Uterus (tissue), 4 donors: ENCODE results near the gene HOOK1. TPM values are rescaled to one million over a fixed set of nuclear protein-coding genes. Genes with fewer than 3 reads are reported as not detected.

Experiments
- DNase-seq, 2 donors: peaks; one replicate each; pipeline ENCODE4 v3.0.0-alpha.2; 2019 to 2020
- H3K27ac ChIP-seq, 2 donors: fragments of 200-600 bp; sonication (generic); 1 replicate in 1 of 2; 2 replicates in 1 of 2; pipeline ENCODE4 v1.5.1; 2016 to 2018
- H3K27me3 ChIP-seq, 2 donors: fragments of 200-600 bp; sonication (generic); one replicate each; pipeline ENCODE4 v1.5.1; 2018 to 2019; ENCODE audit warnings: control low read depth in 1 of 2
- H3K36me3 ChIP-seq, 2 donors: fragments of 200-600 bp; sonication (generic); one replicate each; pipeline ENCODE4 v1.5.1; 2019; ENCODE audit warnings: control low read depth in 1 of 2
- H3K4me1 ChIP-seq, 2 donors: fragments of 200-600 bp; sonication (generic); one replicate each; pipeline ENCODE4 v1.5.1; 2018 to 2019; ENCODE audit warnings: control low read depth in 1 of 2
- H3K4me3 ChIP-seq, 2 donors: fragments of 200-600 bp; sonication (generic); 1 replicate in 1 of 2; 2 replicates in 1 of 2; pipeline ENCODE4 v1.5.1; 2018 to 2019; ENCODE audit warnings: mild to moderate bottlenecking in 1 of 2
- H3K9me3 ChIP-seq, 2 donors: fragments of 200-600 bp; sonication (generic); one replicate each; pipeline ENCODE4 v1.5.1; 2019; ENCODE audit warnings: control low read depth in 1 of 2
- POLR2A ChIP-seq, 2 donors: fragments of 450-650 bp; IDR thresholded peaks; one replicate each; pipeline ENCODE4 v1.6.1; 2016; ENCODE audit warnings: antibody characterized with exemption in 2 of 2, mild to moderate bottlenecking in 1 of 2, moderate library complexity in 1 of 2
- intact Hi-C: fragments of 100-400 bp; cut with DNase I; formaldehyde crosslinking; loops from one replicate; pipeline ENCODE4 v1.15.1; 2023; ENCODE audit warnings: low total_unique reads
- total RNA-seq, 4 donors: library from RNA; depleted of rRNA in 3 of 4; stranded (reverse); fragments of >200 nt in 3 of 4; gene quantifications; one replicate each; pipeline versions ENCODE4 v1.1.0 to v1.2.4, GENCODE V29; 2014 to 2023
- TF ChIP-seq, protein P1 (sequence below), 4 experiments: fragments of 200-600 bp in 2 of 4; fragments of 450-650 bp in 2 of 4; sonication (generic) in 2 of 4; IDR thresholded peaks; one replicate each; pipeline ENCODE4 v1.5.1; 2016 to 2019; ENCODE audit warnings: antibody characterized with exemption in 4 of 4, mild to moderate bottlenecking in 2 of 4, moderate library complexity in 1 of 4
- donor health status: DM: yes; HTN: yes; CAD: no.

Gene HOOK1
- total RNA-seq, 4 donors from 2014 or later, result 0.59 to 6.9 (median 3.3) TPM; not detected in 1

DNA sequence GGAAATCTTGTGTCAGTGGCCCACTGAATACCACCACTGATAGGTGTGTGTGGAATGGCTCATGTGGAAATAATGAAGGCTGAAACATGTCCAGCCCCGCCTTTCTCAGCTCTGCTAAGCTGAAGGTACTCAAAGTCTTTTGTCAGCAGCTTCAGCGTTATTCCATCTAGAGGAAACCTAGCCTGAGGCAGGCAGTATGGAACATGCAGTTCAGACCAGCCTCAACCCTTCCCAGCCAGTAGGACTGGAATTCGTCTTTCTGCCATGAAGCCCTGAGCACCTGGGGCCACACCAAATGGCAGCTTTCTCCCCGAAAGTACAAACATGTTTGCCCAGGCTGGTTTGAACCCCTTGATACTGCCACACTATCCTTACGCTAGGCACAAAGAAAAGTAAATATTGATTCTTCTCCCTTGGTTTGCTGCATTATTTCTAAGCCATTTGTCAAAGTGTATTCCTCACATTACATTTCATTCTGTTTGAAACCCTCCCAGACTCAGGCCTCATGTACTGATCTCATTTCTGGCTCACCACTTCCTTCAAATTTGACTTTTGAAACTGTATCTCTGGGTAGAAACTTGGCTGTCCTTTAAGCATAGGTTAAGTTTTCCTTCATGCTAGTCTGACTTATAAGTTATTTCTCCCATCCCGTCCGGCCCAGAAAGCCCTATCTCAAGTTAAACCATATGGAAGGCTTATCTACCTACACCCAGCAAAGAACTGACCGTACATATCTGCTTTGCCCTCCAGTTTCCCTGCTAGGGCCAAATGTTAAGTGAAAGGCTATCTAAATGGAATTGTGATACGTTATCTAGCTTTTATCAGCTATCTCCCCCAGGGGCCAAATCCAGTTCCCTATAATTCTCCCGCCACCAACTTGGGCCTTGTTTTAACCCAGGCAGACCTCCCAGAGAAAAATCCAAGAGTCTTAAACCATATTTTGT lies 45.7 kb upstream of the HOOK1 start:
- H3K36me3 ChIP-seq, result no peaks in the 10 kb centered on the region
- no peak for TF ChIP-seq POLR2A (IDR thresholded peaks at IDR 0.05)
- TF ChIP-seq, protein P1, sequence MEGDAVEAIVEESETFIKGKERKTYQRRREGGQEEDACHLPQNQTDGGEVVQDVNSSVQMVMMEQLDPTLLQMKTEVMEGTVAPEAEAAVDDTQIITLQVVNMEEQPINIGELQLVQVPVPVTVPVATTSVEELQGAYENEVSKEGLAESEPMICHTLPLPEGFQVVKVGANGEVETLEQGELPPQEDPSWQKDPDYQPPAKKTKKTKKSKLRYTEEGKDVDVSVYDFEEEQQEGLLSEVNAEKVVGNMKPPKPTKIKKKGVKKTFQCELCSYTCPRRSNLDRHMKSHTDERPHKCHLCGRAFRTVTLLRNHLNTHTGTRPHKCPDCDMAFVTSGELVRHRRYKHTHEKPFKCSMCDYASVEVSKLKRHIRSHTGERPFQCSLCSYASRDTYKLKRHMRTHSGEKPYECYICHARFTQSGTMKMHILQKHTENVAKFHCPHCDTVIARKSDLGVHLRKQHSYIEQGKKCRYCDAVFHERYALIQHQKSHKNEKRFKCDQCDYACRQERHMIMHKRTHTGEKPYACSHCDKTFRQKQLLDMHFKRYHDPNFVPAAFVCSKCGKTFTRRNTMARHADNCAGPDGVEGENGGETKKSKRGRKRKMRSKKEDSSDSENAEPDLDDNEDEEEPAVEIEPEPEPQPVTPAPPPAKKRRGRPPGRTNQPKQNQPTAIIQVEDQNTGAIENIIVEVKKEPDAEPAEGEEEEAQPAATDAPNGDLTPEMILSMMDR (IDR thresholded peaks at IDR 0.05), result no peak
- no peaks in the 10 kb centered on the region for H3K27me3 ChIP-seq
- H3K27ac ChIP-seq, result no peak overlapping the region
- no peaks in the 10 kb centered on the region for H3K9me3 ChIP-seq
- no peaks in the 10 kb centered on the region for H3K4me1 ChIP-seq
- intact Hi-C loops, result no loop called here
- H3K4me3 ChIP-seq, result no peak overlapping the region
- DNase-seq, result no peak

DNA sequence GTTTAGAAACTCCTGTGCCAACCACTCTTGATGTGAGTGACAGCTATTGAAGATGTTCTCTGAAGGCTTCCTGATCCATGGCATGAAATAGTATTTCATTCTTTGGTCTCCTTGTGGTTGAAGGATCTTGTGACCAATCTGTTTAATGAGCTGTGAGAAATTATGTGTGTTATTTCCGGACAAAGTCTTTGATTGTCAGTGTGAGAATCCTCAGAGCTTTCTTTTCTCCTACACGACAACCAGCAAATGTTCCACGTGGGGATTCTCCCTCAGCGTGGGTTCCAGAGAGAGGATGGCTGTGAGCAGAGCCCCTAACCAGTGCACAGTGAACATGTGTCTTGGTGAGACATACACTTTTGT lies 45.0 kb upstream of the HOOK1 start:
- H3K4me1 ChIP-seq, result no peaks in the 10 kb centered on the region
- no peaks in the 10 kb centered on the region for H3K9me3 ChIP-seq
- H3K27ac ChIP-seq, result no peak overlapping the region
- no peak for DNase-seq
- H3K36me3 ChIP-seq, result no peaks in the 10 kb centered on the region
- intact Hi-C loops, result no loop called here
- no peaks in the 10 kb centered on the region for H3K27me3 ChIP-seq
- TF ChIP-seq, protein P1 (IDR thresholded peaks at IDR 0.05), result no peak
- no peak for TF ChIP-seq POLR2A (IDR thresholded peaks at IDR 0.05)
- no peak overlapping the region for H3K4me3 ChIP-seq

DNA sequence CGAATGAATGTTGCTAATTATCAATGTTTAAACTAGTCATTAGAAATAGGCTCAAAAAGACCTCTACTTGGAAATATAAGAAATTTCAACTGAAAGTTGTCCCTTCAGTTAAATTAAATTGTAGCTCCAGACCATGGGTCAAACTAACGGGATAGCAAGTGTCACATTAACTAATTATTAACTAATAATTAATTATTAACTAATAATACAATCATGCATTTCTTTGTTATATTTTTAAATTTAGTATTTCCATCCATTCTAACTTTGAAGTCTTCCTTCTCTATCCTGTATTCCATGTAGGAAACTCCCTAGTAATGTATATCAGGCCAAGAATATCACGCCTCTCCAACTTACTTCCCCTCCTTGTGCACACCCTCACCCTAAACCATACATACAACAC lies 43.4 kb upstream of the HOOK1 start:
- intact Hi-C loops, result no loop called here
- no peak for TF ChIP-seq POLR2A (IDR thresholded peaks at IDR 0.05)
- TF ChIP-seq, protein P1 (IDR thresholded peaks at IDR 0.05), result no peak
- H3K27me3 ChIP-seq, result no peaks in the 10 kb centered on the region
- H3K27ac ChIP-seq, result no peak overlapping the region
- H3K4me1 ChIP-seq, result no peaks in the 10 kb centered on the region
- no peak for DNase-seq
- H3K36me3 ChIP-seq, result no peaks in the 10 kb centered on the region
- no peaks in the 10 kb centered on the region for H3K9me3 ChIP-seq
- H3K4me3 ChIP-seq, result no peak overlapping the region

DNA sequence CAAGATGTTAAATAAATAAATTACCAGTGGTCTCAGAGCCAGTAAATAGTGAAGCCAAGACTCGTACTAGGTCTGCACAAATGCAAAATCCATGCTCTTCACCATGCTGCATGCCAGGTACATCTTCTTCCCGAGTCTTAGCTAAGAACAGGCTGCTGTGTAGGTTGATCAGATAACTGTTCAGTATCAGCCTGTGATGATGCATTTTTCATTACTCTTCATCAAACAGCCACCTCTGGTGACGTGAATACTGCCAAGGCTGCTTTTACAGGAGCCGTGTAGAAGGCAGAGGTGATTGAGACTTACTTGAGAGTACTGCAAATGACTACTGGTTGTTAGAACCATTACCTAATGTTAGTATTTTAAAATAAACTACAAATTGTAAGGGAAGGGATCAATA lies 39.3 kb upstream of the HOOK1 start:
- Histone ChIP-seq H3K27ac (no peak overlapping the region), H3K9me3 (no peaks in the 10 kb centered on the region), H3K4me3 (no peak overlapping the region), H3K27me3 (no peaks in the 10 kb centered on the region), H3K36me3 (no peaks in the 10 kb centered on the region), H3K4me1 (no peaks in the 10 kb centered on the region)
- DNase-seq, result no peak
- intact Hi-C loops, result no loop called here
- TF ChIP-seq, protein P1 (IDR thresholded peaks at IDR 0.05), result no peak
- no peak for TF ChIP-seq POLR2A (IDR thresholded peaks at IDR 0.05)
